GM12891 (cell line): ENCODE data around the gene MPND.
"Not testable (repeated sequence)": the region's sequence is repeated elsewhere in the genome, so short reads cannot be mapped to it uniquely, and the experiment has no call there.

Experiments used
- POLR2A ChIP-seq: IDR thresholded peaks from 2 replicates; pipeline ENCODE4 v1.6.1; 2011; ENCODE audit warnings: low read depth, low read length, control low read depth
- POLR2AphosphoS5 ChIP-seq: IDR thresholded peaks from 2 replicates; pipeline ENCODE4 v1.6.1; 2011; ENCODE audit warnings: low read depth, low read length, control low read depth
- SPI1 ChIP-seq: IDR thresholded peaks from 2 replicates; pipeline ENCODE4 v1.6.1; 2011; ENCODE audit warnings: low read depth, low read length, control low read depth
- TAF1 ChIP-seq: IDR thresholded peaks from 2 replicates; pipeline ENCODE4 v1.6.1; 2011; ENCODE audit warnings: low read depth, low read length, control low read depth

DNA sequence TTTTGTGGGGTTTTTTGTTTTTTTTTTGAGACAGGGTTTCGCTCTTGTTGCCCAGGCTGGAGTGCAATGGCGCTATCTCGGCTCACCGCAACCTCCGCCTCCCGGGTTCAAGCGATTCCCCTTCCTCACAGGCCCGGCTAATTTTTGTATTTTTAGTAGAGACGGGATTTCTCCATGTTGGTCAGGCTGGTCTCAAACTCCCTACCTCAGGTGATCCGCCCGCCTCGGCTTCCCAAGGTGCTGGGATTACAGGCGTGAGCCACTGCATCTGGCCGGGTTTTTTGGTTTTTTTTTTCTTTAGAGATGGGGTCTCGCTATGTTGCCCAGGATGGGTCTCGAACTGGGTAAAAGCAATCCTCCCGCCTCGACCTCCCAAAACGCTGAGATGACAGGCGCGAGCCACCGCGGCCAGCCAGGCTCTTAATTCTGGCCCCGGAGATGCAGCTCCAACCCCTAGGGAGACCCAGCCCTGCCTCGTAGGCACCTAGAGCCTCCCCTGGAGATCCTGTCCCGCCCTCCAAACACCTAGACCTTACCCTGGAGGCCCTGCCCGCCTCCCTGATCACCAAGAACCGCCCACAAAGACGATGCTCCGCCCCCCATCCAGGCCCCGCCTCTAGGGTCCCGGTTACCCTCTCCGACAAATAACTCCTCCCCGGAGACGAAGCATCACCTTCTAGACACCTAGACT lies 14.2 kb upstream of the MPND start:
- TF ChIP-seq POLR2A, POLR2AphosphoS5, SPI1, TAF1: not testable (repeated sequence)
